NCI-H446 treated with DMSO at 0.1 percent for 48 hours (cell line): ENCODE measurements around the gene AGBL4.

Experiments
- DNase-seq: peaks from one replicate; lab custom pipeline; 2025; lab: John Stamatoyannopoulos, UW

AGBL4 gene

DNA sequence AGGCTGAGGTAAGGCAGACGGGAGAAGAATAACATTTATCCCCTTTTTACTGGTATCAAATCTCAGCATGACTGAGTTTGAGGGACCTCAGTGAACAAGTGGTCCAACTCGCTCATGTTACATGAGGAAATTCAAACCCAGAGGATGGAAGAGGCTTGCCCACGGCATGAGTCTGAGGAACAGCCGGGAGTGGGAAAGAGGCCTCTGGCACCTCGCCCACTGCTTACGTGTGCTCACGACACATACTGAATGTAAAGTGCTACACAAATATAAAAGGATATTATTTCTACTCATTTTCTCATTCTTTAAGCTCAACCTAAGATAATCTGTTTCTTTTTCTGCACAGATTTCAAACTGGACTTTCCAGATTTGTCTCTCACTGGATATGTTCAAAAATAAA lies 1261.8 kb downstream of the AGBL4 start:
- DNase-seq = no peak

DNA sequence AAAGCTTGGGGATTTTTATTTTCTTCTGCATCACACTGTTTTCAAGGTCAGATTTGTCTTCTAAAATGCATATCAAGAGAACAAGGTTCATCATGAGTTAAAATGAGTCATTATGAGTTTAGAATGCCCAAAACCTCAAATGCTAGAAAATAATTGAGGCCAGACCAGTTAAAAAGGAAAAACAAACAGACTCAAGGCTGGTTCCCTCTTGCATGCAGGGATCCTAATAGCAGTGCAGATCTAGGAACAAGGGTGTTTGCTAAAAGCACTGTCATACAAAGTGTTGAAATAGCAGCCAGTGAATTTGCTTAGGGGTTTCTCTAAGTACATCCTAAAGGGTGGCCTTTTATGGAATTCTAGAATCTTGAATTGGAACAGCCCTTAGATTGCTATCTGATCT lies 1262.3 kb downstream of the AGBL4 start:
- DNase-seq = no peak

DNA sequence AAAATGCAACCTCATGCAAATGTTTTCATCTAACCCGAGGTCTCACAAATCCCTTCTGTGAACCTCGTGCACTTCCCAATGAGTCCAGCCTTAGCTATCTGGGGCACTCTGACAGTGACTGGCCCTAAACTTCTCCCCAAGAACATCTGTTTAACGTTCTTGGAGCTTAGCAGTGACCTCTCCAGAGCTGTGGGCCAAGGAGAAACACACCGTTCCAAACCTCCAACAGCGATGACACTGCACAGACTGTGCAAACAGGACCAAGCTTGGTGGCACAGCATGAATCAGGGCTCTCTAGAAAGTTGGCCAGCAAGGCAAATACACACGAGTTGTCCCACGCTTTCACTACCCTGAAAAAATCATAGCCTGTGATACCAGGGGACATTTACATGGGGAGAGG lies 1262.9 kb downstream of the AGBL4 start:
- no peak for DNase-seq

DNA sequence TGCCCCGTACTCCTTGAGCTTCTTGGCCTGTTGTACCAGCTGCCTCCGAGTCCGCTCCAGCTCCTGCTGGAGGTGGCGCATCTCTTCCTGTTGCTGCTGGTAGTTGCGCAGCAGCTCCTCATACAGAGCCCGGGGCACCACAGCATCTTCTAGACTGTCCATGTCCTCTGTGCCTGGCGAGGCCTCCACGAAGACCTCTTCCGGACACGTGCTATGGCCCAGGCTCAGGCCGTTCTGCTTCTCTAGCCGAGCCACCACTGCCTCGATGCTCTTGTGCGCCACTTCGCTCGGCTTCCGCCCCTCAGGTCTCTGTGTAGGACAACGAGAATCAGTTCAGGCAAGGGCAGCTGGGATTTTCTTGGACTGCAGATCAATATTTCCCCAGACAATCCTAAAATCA lies 1264.8 kb downstream of the AGBL4 start:
- no peak for DNase-seq

DNA sequence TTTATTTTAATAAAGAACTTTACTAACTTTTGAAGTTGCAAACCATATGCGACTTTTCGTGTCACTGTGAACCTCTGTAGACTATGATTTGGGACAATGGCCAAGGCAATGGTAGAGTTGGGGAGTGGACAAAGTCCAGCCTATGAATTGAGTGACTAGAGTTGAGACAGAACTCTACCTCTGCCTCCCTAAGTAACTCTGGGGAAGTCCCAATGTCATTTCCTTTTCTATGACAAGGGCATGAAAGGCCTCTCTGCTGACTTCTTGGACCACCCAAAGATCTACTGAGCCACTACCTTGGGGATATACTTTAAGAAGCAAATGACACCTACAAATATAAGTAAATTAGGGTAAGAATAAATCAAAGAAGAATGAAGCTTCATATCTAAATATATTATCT lies 1266.4 kb downstream of the AGBL4 start:
- DNase-seq = no peak

DNA sequence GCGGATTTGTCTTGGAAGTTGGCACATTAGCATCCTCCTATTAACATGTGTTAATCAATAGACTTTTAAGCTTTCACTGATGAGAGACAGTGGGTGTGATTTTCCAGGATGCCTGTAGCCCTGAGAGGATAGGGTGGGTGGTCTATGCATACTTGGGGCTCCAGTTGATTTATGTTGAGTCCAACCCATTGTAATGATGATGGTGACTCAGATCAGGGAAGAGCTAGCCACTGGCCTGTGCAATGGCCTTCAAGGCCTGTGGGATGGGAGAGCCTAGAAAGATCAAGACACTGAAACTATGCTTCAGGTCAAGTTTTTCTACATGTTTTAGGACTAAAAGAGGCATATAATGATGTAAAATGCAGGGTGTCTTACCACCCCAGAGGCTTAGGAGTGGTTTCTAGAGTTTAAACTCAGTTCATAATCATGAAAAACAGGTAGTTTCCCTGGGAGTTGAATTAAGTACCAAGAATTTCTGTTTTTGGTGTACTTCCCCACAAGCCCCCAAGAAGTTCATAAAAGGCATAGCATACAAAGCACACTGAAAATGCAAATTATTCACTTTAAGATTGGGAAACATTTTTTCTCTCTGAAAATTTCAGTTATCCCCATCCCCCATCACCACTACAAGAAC lies 1267.0 kb downstream of the AGBL4 start:
- DNase-seq = no peak

DNA sequence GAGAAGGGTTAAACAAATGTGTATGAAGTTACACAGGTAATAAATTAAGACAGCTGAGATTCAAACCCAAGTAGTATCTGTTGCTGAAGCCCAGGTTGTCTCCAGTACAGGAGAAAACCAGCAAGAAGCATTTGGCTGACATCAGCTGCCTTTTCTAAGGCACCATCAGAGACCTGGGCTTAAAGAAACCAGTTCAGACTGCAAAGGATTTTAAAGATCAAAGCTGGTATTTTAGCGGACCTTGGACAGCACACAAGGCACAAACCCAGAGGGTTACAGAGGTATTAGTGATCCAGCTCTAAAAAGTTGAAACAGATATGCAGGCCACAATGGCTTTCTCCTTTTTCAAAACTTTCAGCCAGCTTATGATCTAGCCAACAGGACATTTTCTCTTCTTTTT lies 1270.5 kb downstream of the AGBL4 start:
- no peak for DNase-seq

DNA sequence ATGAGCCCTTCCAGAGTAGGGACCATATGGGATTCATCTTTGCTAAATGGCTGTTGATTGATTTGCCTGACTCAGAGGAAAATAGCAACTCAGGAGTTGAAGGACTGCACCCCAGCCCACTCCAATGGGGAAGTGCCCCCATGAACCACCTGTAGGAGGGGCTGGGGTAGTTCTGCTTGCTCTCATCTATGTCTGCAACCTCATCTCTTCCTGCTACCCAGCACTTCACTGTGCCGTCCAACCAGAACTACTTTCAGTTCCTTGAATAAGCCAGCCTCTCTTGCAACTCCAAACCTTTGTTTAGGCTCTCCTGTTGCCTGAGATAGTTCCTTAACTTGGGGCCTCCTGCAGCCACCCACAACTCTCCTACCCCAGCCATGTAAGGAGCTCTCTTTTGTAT lies 1273.6 kb downstream of the AGBL4 start:
- DNase-seq = no peak

DNA sequence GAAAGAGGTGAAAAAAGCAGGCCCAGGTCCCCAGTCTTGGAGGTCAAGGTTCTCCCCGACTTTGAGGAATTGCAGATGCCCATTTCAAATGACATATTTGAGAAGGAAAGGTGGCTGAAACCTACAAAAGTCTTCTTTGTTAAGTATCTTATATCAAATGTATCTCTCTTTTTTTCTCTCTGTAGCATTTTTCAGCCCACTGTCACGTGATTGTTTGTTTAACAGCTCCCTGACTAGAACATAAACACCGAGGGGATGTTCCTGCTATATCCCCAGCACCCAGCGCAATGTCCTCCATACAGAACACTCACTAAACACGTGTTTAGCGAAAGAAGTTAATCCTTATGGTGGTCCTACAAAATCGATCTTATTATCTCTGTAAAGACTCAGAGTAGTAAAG lies 1274.7 kb downstream of the AGBL4 start:
- no peak for DNase-seq

DNA sequence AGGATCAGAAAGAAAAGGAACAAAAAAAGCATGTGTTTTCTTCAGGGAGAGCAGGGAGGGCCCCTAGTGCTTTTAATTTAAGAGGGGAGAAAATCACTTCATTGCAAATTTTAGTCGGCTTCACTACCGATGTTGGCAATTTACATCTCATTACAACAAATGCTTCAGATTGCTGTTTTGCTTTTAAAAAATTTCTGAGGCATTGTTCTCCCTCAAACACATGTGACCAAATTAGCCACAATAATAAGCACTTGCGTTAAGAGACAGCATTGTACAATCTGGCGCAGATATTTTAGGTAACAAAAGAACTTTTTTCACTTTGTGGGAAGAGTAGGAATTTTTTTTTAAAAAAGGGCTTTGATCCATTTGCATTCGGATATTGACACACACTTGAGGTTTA lies 1276.8 kb downstream of the AGBL4 start:
- no peak for DNase-seq

DNA sequence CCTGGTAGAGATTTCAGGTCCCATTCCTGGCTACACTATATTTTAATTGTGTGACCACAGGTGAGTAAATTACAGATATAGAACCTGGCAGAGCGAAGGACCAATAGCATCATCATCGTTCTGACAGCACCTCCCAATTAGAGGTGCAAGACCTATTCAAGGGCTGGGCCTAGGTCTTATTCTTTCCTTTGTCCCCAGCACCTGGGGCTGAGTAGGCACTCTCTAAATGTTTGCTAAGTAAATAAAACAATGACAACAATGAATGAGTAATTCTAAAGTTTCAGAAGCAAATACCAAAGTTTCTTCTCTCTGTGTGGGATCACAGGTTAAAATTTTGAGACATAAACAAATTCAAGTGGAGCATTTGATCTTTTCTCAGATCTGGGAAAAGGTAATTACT lies 1279.7 kb downstream of the AGBL4 start:
- no peak for DNase-seq

DNA sequence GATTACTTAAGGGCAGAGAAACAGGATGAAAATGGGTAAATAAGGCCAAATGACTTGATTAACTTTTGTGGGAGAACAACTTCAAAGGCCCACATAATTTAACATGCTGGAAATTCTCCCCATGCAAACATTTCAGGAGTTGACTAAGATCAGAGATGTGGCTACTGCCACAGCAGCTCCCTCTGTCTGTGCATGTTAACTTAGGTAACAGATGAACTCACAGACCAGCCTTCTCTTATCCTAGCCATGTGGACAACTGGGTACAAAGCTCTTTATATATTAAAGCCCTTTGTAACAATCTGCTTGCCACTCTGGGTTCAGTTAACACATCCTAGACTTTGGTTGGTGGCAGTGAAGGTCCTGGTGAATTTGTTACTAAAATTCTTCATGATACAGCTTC lies 1280.3 kb downstream of the AGBL4 start:
- DNase-seq = no peak

DNA sequence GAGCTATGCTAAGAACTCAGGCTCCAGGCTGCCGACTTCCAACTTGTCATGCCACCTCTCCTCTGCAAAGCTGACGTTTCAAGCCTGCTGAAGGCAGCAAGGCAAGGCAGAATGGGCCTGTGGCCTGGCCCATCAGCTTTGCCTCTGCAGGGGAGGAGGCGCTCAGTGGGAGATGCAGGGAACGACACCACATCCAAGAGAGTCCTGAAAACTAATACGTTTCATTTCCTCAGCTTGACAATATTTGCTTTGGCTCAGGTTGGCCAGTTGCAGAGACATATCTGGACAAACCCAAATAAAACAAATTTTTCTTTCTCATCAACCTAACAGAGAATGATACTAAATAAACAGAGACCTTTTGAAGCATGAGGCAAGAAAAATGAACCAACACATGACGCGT lies 1282.4 kb downstream of the AGBL4 start:
- DNase-seq = no peak

DNA sequence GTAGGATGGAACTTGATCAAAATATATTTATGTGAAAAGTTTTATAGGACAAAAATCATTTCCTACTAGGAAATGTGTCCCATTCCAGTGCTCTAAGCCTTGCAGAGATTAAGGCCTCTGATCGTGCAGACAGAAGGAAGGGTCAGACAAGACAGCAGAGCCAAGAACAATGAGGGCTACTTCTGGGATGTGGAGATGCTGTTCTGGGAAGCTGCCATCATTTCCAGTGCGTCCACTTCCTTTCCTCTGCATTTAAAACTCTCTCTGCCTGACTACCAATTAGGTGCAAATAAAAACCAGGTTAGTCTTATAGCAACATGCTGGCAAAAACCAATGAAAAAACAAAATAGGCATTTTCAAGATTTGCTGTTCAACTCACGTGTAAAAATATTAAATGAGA lies 1283.1 kb downstream of the AGBL4 start:
- DNase-seq = no peak

DNA sequence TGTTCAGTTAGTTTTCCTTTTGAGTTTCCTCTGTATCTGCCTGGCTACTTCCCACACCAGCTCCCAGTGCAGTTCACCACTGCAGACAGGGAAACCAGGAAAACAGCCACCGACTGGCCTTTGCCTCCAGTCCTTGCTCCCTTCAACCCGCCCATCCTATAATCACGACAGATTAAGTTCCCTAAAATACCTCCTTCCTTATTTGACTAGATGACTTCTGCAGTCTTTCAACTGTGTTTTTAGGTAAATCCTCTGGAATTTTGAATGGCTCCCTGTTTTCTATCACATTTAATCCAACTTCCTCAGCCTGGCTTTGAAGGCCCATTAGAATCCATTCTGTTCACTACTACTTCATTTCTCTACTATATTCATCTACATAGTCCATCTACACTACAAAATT lies 1284.7 kb downstream of the AGBL4 start:
- DNase-seq = no peak

DNA sequence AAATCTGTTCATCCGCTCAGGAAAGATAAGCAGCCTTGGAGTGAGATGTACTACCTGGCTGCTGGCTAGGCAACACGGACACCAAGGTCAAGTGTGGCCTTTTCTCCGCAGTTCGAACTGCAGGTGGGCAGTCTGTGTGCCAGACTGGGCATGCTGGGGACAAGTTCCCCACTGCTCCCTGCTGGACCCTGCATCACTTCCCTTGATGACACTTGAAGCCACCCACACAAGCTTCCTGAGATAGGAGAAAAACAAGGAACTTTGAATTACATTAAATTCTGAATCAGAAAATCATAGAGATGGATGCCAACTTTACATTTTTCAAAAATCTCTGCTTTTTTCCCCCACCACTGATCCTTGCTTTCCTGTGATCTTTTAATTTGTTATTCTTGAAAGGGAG lies 1285.4 kb downstream of the AGBL4 start:
- DNase-seq = no peak

DNA sequence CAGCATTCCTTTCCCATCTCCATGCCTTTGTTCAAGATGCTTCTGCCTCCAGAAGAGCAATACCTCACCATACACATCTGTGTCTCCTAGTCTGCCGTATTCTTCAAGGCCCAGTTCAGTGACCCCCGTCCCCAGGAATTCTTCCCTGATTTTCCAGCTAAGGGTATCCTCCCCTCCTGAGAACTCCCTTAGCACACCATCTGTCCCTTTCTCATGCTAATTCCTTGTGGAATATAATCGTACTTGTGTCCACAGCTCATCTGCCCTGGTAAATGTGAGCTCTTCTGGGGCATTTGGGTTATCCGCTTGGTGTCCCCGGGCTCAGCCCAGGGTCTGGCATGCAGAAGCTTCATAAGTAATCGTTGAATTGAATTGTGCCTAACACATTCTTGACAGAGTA lies 1288.0 kb downstream of the AGBL4 start:
- DNase-seq = no peak

DNA sequence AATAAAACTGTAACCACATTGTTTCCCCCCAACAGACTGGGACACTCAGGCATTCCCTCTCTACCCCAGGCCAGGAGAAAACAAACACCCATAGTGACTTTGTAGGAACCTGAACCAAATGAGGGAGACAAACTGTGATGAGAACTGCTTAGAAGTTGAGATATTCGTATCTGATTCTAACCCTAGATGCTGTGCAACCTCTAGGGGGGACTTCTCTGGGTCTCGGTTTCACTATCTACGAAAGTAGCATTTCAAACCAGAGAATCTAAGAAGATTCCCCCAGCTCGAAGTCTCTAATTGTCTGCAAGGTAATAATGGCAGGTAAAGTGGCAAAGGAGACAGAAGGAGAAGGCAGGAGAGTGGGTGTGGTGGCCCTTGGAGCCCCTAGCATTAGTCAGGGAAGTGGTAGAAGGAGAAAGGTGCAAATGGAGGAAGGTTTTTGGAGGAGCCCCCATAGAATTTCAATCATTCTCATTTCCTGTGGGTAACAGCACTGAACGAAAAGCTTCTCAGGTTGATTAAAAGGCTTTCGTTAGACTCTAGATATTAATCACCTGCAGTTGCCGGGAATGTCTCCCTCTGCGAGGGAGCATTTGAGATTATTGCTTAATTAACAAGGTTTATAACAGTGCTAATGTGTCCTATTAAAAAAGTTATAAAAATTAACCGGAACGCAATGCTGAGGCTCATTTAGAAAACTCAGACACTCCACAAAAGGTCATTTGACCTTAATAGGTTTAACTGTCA lies 1293.4 kb downstream of the AGBL4 start:
- DNase-seq = no peak

DNA sequence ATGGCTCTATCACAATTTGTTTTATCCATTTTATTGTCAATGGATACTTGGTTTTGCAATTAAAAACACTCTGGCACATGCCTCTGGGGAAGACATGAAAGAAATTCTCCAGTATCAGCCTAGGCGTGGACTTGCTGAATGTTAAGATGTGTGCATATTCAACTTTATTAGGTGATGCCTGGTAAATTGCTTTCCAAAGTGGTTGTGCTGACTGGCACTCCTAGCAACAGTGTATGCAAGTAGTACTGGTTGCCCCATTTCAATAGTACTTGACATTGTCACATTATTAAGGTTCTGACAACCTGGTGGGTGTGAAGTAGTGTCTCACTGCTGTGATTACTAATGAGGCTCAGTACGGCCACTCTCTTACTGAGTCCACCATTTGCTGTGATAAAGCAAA lies 1295.2 kb downstream of the AGBL4 start:
- no peak for DNase-seq

DNA sequence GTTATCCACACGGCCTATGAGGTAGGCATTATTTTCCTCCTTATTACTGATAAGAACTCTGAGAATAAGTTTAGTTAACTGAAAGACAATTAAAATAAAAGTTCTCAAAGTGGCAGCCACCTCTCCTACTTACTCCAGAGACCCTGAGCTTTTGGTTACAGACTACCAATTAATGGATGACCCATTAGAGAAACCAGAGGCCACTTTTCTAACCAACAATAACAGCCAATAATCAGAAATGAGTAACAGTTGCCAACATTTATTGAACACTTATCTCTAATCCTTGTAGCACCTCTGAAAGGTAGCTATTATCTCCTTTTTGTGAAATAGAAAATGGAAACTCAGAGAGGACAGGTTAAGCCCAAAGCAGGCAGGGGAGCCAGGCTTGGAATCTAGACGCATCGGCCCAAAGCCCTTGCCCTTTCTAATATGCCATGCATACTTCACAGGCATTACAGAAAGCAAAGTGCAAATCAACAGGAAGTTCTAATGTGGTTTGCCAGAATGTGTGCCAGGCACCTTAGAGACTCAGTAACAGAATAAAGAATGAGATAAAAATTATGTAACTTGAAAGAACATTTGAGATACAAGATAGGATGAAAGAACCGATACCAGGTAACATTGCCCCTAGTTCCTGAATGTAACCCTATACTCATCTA lies 1297.1 kb downstream of the AGBL4 start:
- DNase-seq = no peak

DNA sequence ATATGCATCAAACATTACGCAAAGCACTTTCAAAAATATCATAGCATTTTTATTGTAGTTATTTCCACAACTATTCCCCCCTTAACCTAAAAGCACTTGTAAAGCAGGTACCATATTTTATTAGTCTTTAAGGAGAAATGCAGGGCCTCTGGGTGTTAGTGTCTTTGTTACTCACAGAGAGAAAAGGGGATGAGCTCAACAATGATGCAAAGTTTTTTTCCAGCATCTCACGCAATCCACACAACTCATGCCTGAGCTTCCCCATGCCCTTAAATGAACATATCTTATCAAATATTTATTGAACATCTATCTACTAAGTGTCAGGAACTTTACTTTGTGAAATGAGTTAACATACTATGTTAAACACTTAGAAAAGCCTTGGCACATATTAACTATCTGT lies 1297.6 kb downstream of the AGBL4 start:
- no peak for DNase-seq

DNA sequence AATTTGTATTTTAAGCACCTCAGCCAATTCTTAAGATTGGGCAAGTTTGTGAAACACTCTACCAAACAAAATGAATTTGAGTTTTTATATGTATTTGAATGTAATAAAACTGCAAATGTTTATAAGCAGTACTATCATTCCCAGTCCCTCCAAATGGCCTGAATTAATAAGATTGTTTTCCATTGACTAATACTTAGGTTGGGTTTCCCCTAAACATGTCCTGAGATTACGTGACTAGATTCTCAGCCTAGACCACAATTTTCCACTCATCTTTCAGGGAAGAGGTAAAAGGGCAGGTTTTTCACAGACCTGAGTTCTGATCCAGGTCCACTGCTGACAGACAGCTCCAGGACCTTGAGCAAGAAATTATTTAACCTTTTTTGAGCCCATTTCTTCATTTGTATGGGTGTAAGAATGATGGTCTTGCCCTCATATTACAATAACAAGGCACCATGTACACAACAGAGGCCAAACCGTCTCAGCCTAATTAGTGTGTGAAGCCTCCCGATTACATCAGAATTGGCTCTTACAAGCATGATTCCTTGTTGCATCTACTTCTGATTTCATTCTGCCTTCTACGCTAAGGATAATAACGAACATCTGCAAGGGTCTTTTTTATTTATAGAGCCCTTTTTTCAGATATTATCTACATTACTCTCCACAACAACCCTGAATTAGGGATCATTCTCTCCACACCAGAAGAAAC lies 1298.3 kb downstream of the AGBL4 start:
- DNase-seq = no peak

DNA sequence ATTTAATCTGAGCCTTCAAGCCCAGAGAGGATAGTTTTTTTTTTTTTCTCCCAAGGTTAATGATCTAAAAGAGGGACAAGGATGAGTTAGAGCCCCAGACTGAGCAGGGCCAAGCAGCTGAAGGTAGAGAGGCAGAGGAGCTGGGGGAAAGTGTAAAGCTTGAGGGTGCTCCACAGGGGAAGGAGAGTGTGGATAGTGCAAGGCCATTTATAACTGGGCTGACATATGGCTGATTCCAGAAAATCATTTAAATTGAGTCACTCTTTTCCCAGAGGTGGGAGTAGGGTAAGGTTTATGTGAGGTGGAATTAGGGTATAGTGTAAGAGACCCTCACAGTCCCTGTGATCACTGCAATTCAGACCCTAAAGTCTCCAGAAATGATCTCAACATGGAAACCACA lies 1302.8 kb downstream of the AGBL4 start:
- DNase-seq = no peak
